Endothelial cell of umbilical vein (primary cell): ENCODE data around the gene R3HDM2. TPM values are rescaled to one million over a fixed set of nuclear protein-coding genes. Genes with fewer than 3 reads are reported as not detected.

Source experiments
- BruUV-seq: library from RNA; stranded (reverse); fragments of 400-500 nt; replicated peaks from 2 replicates; lab custom pipeline; 2021; lab: Mats Ljungman, UMichigan
- CTCF ChIA-PET: fragments of 300-600, 350-600 bp; sonication (Branson Sonifier 250); formaldehyde crosslinking; loops from one replicate; lab custom pipeline; 2021; ENCODE audit warnings: antibody characterized with exemption, inconsistent platforms; lab: Charles Lee
- POLR2A ChIA-PET: fragments of 300-600, 350-600 bp; sonication (Branson Sonifier 250); formaldehyde crosslinking; loops from one replicate; lab custom pipeline; 2021; ENCODE audit warnings: antibody characterized with exemption, inconsistent platforms; lab: Charles Lee
- DNase-seq: peaks from one replicate; pipeline ENCODE4 v3.0.0-alpha.2; 2011; ENCODE audit warnings: low read depth, low spot score
- FAIRE-seq: peaks from 2 replicates; lab custom pipeline; 2011; peaks lifted over from hg19 to GRCh38; lab: Jason Lieb, UNC
- H2AFZ ChIP-seq: 2 replicates; pipeline ENCODE4 v1.6.0; 2012; ENCODE audit warnings: low read depth, low read length, control low read depth, inconsistent platforms
- H3K27ac ChIP-seq: 2 replicates; pipeline ENCODE4 v1.5.1; 2011; ENCODE audit warnings: low read depth, mild to moderate bottlenecking, control low read depth, low read length, moderate library complexity; ENCODE audit not compliant: insufficient read depth
- H3K27me3 ChIP-seq, 2 experiments: 2 replicates each; pipeline versions ENCODE4 v1.6.0 to v1.6.1; 2011; ENCODE audit warnings: low read length in 2 of 2, mixed read lengths in 1 of 2; ENCODE audit not compliant: control insufficient read depth in 2 of 2, insufficient read depth in 2 of 2
- H3K36me3 ChIP-seq, 2 experiments: 2 replicates in 1 of 2; 3 replicates in 1 of 2; pipeline ENCODE4 v1.5.1; 2011; ENCODE audit warnings: low read length in 2 of 2, mild to moderate bottlenecking in 1 of 2, moderate library complexity in 1 of 2; ENCODE audit not compliant: control insufficient read depth in 2 of 2, insufficient read depth in 2 of 2; ENCODE audit errors: extremely low read depth in 1 of 2
- H3K4me1 ChIP-seq: 3 replicates; pipeline ENCODE4 v1.5.1; 2011; ENCODE audit warnings: mild to moderate bottlenecking, low read length; ENCODE audit not compliant: control insufficient read depth, insufficient read depth; ENCODE audit errors: extremely low read depth
- H3K4me2 ChIP-seq: 2 replicates; pipeline ENCODE4 v1.6.1; 2011; ENCODE audit warnings: low read length, control low read depth, mixed read lengths; ENCODE audit not compliant: insufficient read depth
- H3K4me3 ChIP-seq, 3 experiments: fragments of 200-600 bp in 1 of 3; sonication (generic), shearing (Covaris generic) in 1 of 3; replicated peaks in 1 of 3; 2 replicates each; pipeline ENCODE4 v1.5.1; 2011 to 2016; ENCODE audit warnings: control low read depth in 3 of 3, low read length in 3 of 3, mild to moderate bottlenecking in 2 of 3, inconsistent platforms in 1 of 3, low read depth in 1 of 3, moderate library complexity in 1 of 3; ENCODE audit not compliant: insufficient read depth in 1 of 3
- H3K79me2 ChIP-seq: 2 replicates; pipeline ENCODE4 v1.6.0; 2012; ENCODE audit warnings: low read length, inconsistent platforms; ENCODE audit not compliant: control insufficient read depth, insufficient read depth
- H3K9ac ChIP-seq: replicated peaks from 2 replicates; pipeline ENCODE3; 2011; ENCODE audit warnings: low read length, control low read depth; ENCODE audit not compliant: insufficient read depth; ENCODE audit errors: extremely low read depth
- H3K9me1 ChIP-seq: replicated peaks from 3 replicates; pipeline ENCODE4 v1.6.0; 2011; ENCODE audit warnings: mild to moderate bottlenecking, low read length; ENCODE audit not compliant: control insufficient read depth, insufficient read depth; ENCODE audit errors: extremely low read depth
- H3K9me3 ChIP-seq: replicated peaks from 2 replicates; pipeline ENCODE4 v1.5.1; 2012; ENCODE audit warnings: low read length, inconsistent platforms; ENCODE audit not compliant: control insufficient read depth, insufficient read depth
- H4K20me1 ChIP-seq: replicated peaks from 2 replicates; pipeline ENCODE3; 2011; ENCODE audit warnings: mild to moderate bottlenecking, low read length; ENCODE audit not compliant: control insufficient read depth, insufficient read depth; ENCODE audit errors: extremely low read depth
- EZH2 ChIP-seq: IDR thresholded peaks from 2 replicates; pipeline ENCODE4 v1.6.1; 2012; ENCODE audit warnings: borderline replicate concordance, low read depth, mild to moderate bottlenecking, moderate library complexity, low read length, inconsistent platforms; ENCODE audit not compliant: severe bottlenecking
- FOS ChIP-seq: IDR thresholded peaks from 2 replicates; pipeline ENCODE4 v1.6.1; 2011; ENCODE audit warnings: mild to moderate bottlenecking, low read length, moderate library complexity, borderline replicate concordance; ENCODE audit not compliant: insufficient read depth
- GATA2 ChIP-seq: IDR thresholded peaks from 2 replicates; pipeline ENCODE4 v1.7.0; 2011; ENCODE audit warnings: low read depth, mild to moderate bottlenecking, moderate library complexity, mixed read lengths, low read length; ENCODE audit not compliant: insufficient read length, insufficient read depth
- JUN ChIP-seq: IDR thresholded peaks from 2 replicates; pipeline ENCODE4 v1.6.1; 2011; ENCODE audit warnings: borderline replicate concordance, low read depth; ENCODE audit not compliant: insufficient read length, insufficient read depth
- MYC ChIP-seq: IDR thresholded peaks from one replicate; pipeline ENCODE4 v1.6.1; 2011; ENCODE audit warnings: mild to moderate bottlenecking, low read depth, low read length
- POLR2A ChIP-seq: IDR thresholded peaks from 2 replicates; pipeline ENCODE4 v1.6.1; 2012; ENCODE audit warnings: low read depth, mild to moderate bottlenecking, control low read depth, low read length
- dilution Hi-C: fragments of 300-500 bp; cut with MboI; formaldehyde crosslinking; loops from one replicate; pipeline ENCODE4 v1.15.0; 2019; ENCODE audit warnings: low sequenced_read_pairs; ENCODE audit not compliant: extremely low pct_ligation_motif_present
- intact Hi-C: fragments of 100-400 bp; cut with micrococcal nuclease; formaldehyde crosslinking; loops from one replicate; pipeline ENCODE4 v1.10.0; 2022
- polyA plus RNA-seq, 4 experiments: library from polyadenylated mRNA; depleted of rRNA in 3 of 4; stranded (reverse) in 3 of 4; unstranded in 1 of 4; fragments of >200 nt; gene quantifications; 2 replicates each; pipeline versions ENCODE4 v1.2.1 to v1.2.3, GENCODE V29; 2011 to 2012; ENCODE audit warnings: missing spikeins in 1 of 4
- total RNA-seq: library from RNA; stranded (reverse); gene quantifications from 2 replicates; pipeline ENCODE4 v1.2.3, GENCODE V29; 2021

The R3HDM2 gene
- total and polyA plus RNA-seq, 2 donors (not counting 3 experiments of a cell fraction or from before 2014, with no cell fraction given): 26.1 to 31.3 TPM

DNA sequence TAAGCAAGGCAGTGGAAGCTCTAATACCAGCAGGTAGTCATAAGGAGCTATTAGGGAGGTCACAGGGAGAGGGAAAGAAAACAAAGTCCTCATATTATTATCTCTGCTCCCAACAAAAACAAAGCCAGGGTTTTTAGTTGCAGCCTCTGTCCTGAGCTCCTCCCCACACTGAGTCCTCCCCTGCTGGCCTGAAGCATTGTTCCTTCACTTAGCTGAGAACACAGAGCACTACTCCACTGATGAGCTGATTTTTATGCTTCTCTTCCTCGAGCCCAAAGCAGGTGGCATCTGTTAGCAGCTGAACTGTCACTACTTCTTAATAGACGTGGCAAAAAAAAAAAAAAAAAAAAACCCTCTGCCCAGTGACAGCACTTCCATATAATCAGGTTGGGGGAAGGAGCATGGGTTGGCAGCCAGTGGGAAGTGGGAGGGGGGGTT is 169.4 kb downstream of the R3HDM2 start:
- Histone ChIP-seq H2AFZ (no peak overlapping the region), H4K20me1 (no peaks in the 10 kb centered on the region), H3K27ac (no peak overlapping the region), H3K36me3 (peaks cover 0 to 14% of the 10 kb centered on the region in 2 experiments), H3K9me3 (no peaks in the 10 kb centered on the region), H3K4me2 (no peak overlapping the region), H3K79me2 (no peaks in the 10 kb centered on the region), H3K4me1 (no peaks in the 10 kb centered on the region), H3K9me1 (no peaks in the 10 kb centered on the region), H3K9ac (no peak overlapping the region), H3K4me3 (no peak overlapping the region), H3K27me3 (no peaks in the 10 kb centered on the region)
- intact Hi-C loops: no loop called here
- no TSS peak for BruUV-seq
- DNase-seq (no peak), FAIRE-seq (no peak)
- CTCF ChIA-PET: interaction anchor here (1.1 to 2.0 kb wide), 5 partner anchors 16 to 197 kb away, joined by 5 to 11 read pairs (median 7); partner anchors contain the start of gene INHBE
- POLR2A ChIA-PET: no interaction called here
- TF ChIP-seq FOS (no peak), GATA2 (no peak)
- dilution Hi-C loops: no loop called here

GRCh38 chr12:57260366-57260765 is 170.5 kb downstream of the R3HDM2 start:
- CTCF ChIA-PET: interaction anchor here (0.9 to 2.0 kb wide), 4 partner anchors 183 to 199 kb away, joined by 3 to 10 read pairs (median 4); partner anchors contain the start of genes GLI1 and INHBE
- intact Hi-C loops: no loop called here
- BruUV-seq: no TSS peak

More at GRCh38 chr12:57260366-57260765, 170.5 kb downstream of the R3HDM2 start:
- Histone ChIP-seq H2AFZ (no peak overlapping the region), H3K9me1 (no peaks in the 10 kb centered on the region), H3K27me3 (no peaks in the 10 kb centered on the region), H3K4me3 (no peak overlapping the region), H3K9me3 (no peaks in the 10 kb centered on the region), H3K4me2 (no peak overlapping the region), H3K79me2 (no peaks in the 10 kb centered on the region), H3K4me1 (no peaks in the 10 kb centered on the region), H3K27ac (no peak overlapping the region), H3K36me3 (peaks cover 0 to 13% of the 10 kb centered on the region in 2 experiments), H4K20me1 (no peaks in the 10 kb centered on the region), H3K9ac (no peak overlapping the region)
- FAIRE-seq (no peak), DNase-seq (no peak)
- dilution Hi-C loops: no loop called here
- POLR2A ChIA-PET: no interaction called here
- TF ChIP-seq MYC (no peak), POLR2A (no peak), EZH2 (no peak), GATA2 (no peak), JUN (no peak)
